NB4 (cell line): ENCODE data around the gene PAX2.

Source experiments
- DNase-seq: peaks from one replicate; pipeline ENCODE4 v3.0.0; 2010; ENCODE audit warnings: low read depth
- H3K4me3 ChIP-seq: one replicate; pipeline ENCODE4 v1.5.1; 2011; ENCODE audit warnings: mild to moderate bottlenecking, low read depth, low read length, moderate library complexity
- CTCF ChIP-seq: IDR thresholded peaks from one replicate; pipeline ENCODE4 v1.5.1; 2012; ENCODE audit warnings: low read depth, low read length
- MAX ChIP-seq: IDR thresholded peaks from 2 replicates; pipeline ENCODE4 v1.6.1; 2011; ENCODE audit warnings: low read depth, low read length
- MYC ChIP-seq: IDR thresholded peaks from 2 replicates; pipeline ENCODE4 v1.6.1; 2011; ENCODE audit warnings: low read depth, low read length
- POLR2A ChIP-seq: IDR thresholded peaks from 2 replicates; pipeline ENCODE4 v1.6.1; 2011; ENCODE audit warnings: mild to moderate bottlenecking; ENCODE audit not compliant: insufficient read length; ENCODE audit errors: extremely low read depth

PAX2 gene

GRCh38 chr10:100864036-100864885 lies 118.9 kb downstream of the PAX2 start:
- H3K4me3 ChIP-seq = no peak overlapping the region
- TF ChIP-seq MYC (no peak), POLR2A (no peak), CTCF (no peak), MAX (no peak)
- DNase-seq = no peak

- DNase-seq = no peak
- no peak for TF ChIP-seq MAX
- no peak for TF ChIP-seq POLR2A
- no peak overlapping the region for H3K4me3 ChIP-seq
Observed at GRCh38 chr10:100864978-100865377, 119.6 kb downstream of the PAX2 start.

GRCh38 chr10:100866010-100866409 lies 120.6 kb downstream of the PAX2 start:
- no peak for DNase-seq
- no peak overlapping the region for H3K4me3 ChIP-seq
- TF ChIP-seq POLR2A = no peak
- TF ChIP-seq MAX = no peak
- TF ChIP-seq MYC = no peak
- no peak for TF ChIP-seq CTCF

- no peak for DNase-seq
- no peak overlapping the region for H3K4me3 ChIP-seq
- TF ChIP-seq MYC (no peak), MAX (no peak), POLR2A (no peak), CTCF (no peak)
Observed at GRCh38 chr10:100866575-100867098, 121.3 kb downstream of the PAX2 start.

GRCh38 chr10:100867261-100867963 lies 122.0 kb downstream of the PAX2 start:
- TF ChIP-seq POLR2A = no peak
- no peak for TF ChIP-seq MAX
- no peak for TF ChIP-seq MYC
- no peak for TF ChIP-seq CTCF
- DNase-seq = no peak
- H3K4me3 ChIP-seq = no peak overlapping the region

- DNase-seq = no peak
- no peak for TF ChIP-seq POLR2A
- no peak for TF ChIP-seq MAX
- no peak overlapping the region for H3K4me3 ChIP-seq
Observed at GRCh38 chr10:100868382-100868781, 123.0 kb downstream of the PAX2 start.
